K562 treated with DMSO at 1 percent for 4 hours (cell line): ENCODE data around the gene STAM. TPM values are rescaled to one million over a fixed set of nuclear protein-coding genes. Genes with fewer than 3 reads are reported as not detected.

ENCODE experiments used
- total RNA-seq: library from RNA; unstranded; fragments of 300-600 nt; gene quantifications from 2 replicates; pipeline ENCODE4 v1.2.3, GENCODE V29; 2022; ENCODE audit not compliant: insufficient read depth

STAM gene
- total RNA-seq: 9.0 and 12.8 TPM in 2 replicates

DNA sequence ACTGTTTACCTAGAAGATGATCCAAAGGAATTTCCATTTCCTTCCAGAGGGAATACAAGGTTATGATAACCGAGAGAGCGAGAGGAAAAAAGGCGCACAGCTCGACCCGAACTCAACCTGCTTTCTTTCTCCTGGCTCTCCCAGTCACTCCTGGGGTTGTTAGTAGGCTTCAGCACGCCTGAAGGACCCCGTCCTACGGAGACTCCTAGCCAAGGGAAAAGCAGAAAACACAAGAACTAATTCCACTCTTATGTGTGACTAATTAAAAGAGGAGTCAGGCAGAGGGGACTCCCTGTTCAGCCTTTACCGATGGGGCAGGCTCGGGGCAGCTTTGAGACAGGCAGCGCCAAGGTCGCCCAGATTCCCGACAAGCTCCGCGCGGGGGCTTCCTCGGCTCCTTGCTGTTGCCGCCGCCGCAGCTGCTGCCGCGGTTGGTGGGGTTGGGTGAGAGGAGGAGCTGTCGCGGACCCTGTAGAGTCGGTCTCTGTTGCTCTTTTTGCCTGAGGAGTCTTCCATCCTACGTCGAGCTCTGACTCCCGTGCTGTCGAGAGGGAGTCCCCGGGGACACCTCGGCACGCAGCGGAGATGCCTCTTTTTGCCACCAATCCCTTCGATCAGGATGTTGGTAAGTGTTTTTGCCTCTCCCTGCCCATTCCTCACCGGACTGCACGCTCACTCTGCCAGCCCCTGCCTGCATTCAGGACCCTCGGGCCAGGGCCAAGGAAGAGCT lies at the start of gene STAM:
STAM (plus strand) TSS at position 397 of the 730 bp plus-strand sequence; CDS start at position 586, 189 bp downstream.

DNA sequence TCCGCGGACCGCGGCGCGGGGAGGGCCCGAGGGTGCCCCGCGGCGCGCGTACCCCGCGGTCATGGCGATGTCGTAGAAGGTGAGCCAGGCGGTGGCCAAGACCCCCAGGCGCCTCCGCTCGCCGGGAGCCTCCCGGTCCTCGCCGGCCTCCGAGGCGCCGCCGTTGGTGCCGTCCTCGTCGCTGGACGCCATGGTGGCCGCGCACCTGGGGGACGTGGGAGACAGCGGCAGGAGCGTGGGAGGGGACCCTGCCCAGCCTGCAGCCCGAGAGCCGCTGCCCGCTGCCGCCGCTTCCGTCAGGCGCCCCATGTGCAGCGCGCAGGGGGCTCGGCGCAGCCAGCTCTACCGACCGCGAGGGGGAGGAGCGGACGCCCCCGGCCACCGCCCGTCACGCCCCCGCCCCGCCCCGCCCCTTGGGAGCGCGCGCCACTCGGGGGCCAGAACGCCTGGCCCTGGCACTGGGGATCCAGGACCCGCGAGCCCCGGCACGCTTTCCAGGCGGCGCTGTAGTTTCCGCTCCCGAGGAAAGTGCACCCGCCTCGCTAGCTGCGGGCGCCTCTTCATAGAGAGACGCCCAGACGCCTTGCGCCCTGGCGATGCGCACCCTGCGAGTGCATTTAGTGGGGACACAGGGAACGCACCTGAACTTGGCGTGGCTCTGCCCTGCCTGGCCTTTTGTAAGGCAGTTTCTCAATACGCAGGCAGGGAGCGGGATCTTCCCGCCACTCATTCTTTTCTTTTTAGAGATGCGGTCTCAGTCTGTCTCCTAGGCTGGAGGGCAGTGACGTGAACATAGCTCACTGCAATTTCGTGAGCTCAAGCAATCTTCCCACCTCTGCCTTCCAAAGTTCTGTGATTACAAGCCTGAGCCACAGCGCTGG lies 26.7 kb upstream of the STAM start, which contains the start of gene HACD1:
HACD1 (minus strand) TSS at position 344 of the 881 bp plus-strand sequence; CDS start at position 309, 35 bp downstream.

DNA sequence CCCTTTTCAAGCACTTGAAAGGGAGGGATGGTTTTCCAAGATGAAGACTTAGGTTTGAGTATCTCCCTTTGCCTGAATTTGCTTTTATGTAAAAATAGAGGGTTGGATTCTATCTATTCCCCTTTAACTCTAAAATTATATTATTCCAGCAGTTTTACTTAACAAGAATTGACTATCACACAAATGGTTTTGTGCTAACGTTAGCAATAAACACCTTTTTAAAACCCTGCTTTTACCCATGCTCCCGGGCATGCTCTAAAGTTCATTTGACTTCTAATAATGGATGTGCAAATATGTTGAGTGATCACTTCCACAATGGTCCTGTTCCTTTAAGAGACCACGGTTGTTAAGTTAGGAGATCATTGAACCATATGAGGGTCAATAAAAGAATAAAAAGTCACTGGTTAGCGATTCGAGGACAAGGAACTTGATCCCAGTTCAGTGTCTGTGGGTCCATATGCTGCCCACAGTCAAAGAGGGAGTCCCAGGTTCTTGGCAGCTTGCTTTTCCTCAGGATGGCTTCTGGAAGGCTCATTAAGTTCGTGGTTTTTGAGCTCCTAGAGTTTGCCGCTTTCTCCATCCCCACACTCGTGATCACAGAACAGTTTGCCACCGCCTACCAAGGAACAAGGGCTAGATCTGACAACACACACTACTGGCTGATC lies 108.0 kb downstream of the STAM start, which contains the start of gene TMEM236:
TMEM236 (plus strand) TSS at position 421 of the 665 bp plus-strand sequence; CDS start at position 516, 95 bp downstream.

Other genes with a start within 250 kb of the STAM start
- 3.2 and 6.0 TPM in 2 replicates for gene ST8SIA6, start 189.6 kb upstream of the STAM start, total RNA-seq
- 0.76 TPM in 1 of 2 replicates, not detected in the other for gene HACD1, start 26.8 kb upstream of the STAM start, total RNA-seq
- 0.41 and 0.65 TPM in 2 replicates for gene TMEM236, start 108.0 kb downstream of the STAM start, total RNA-seq
- gene MRC1, start 165.2 kb downstream of the STAM start, total RNA-seq: 0.31 TPM in 1 of 2 replicates, not detected in the other